T-helper 22 cell (primary cell): ENCODE measurements around the gene SELENOF.

Source experiments
- DNase-seq: peaks from one replicate; pipeline ENCODE4 v3.0.0-alpha.2; 2020; ENCODE audit warnings: low read depth

Gene SELENOF

GRCh38 chr1:86913896-86914600, at the start of gene SELENOF:
Gene SELENOF, minus strand, starts transcription at chr1:86914126. Its CDS starts 15 bp downstream, at chr1:86914111.
- DNase-seq = peak; percentile 98

- no peak for DNase-seq
These were observed 46.6 kb upstream of the SELENOF start for GRCh38 chr1:86960548-86960947.

- DNase-seq = no peak
These were observed 43.3 kb upstream of the SELENOF start for GRCh38 chr1:86957221-86957620.

- DNase-seq = no peak
These were observed 42.3 kb upstream of the SELENOF start for GRCh38 chr1:86956221-86956620.

DNA sequence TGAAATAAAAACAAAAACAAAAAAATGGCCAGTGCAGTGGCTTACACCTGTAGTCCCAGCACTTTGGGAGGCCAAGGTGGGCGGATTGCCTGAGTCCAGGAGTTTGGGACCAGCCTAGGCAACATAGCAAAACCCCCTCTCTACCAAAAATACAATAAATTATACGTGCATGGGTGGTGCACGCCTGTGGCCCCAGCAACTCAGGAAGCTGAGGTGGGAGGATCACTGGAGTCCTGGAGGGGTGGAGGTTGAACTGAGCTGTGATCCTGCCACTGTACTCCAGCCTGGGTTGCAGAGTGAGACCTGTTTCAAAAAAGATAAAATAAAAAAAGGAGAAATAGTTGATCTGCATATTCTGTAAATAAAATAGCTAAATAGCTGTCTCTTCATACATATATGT, 41.8 kb upstream of the SELENOF start:
- no peak for DNase-seq

GRCh38 chr1:86953167-86953566, 39.2 kb upstream of the SELENOF start:
- DNase-seq = no peak

DNA sequence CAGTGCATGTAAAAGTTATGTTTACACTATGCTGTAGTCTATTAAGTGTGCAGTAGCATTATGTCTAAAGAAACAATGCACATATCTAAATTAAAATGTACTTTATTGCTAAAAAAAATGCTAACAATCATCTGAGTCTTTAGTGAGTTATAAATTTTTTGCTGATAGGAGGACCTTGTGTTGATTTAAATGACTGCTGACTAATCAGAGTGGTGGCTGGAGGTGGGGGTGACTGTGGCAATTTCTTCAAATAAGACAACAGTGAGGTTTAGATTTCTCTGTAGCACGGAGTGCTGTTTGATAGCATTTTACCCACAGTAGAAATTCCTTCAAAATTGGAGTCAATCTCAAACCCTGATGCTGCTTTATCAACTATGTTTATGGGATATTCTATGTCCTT, 37.5 kb upstream of the SELENOF start:
- no peak for DNase-seq

- DNase-seq = no peak
These were observed 36.9 kb upstream of the SELENOF start for GRCh38 chr1:86950712-86951419.

GRCh38 chr1:86948212-86948611, 34.3 kb upstream of the SELENOF start:
- no peak for DNase-seq

DNA sequence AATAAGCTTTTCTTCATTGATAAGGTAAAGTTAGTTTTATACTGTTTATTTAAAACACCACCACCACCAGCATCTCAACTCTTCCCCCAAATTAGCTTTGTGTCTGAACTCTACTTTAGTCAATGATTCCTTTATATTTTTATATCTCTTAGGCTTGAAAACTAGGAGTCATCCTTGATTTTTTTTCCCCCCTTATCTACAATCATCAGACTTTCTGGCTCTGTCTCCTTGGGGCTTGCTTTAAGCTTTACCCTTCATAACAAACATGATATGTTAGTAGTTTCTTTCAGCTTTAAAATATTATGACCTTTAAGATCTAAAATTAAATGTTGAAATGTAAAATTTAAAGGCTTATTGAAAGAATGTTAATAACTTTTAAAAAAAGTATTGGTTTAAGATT, 28.8 kb upstream of the SELENOF start:
- DNase-seq = no peak

GRCh38 chr1:86942042-86942441, 28.1 kb upstream of the SELENOF start:
- DNase-seq = no peak

DNA sequence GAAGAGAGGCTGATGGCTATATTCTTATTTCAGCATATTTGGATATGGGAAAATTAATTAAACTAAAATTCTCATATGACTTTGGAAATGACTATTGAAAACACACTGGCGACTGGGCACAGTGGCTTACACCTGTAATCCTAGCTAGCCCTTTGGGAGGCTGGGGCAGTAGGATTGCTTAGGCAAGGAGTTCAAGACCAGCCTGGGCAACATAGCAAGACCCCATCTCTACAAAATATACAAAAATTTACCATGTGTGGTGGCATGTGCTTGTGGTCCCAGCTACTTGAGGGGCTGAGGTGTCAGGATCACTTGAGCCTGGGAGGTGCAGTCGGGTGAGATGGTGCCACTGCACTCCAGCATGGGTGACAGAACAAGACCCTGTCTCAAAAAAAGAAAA, 26.7 kb upstream of the SELENOF start:
- DNase-seq = no peak

DNA sequence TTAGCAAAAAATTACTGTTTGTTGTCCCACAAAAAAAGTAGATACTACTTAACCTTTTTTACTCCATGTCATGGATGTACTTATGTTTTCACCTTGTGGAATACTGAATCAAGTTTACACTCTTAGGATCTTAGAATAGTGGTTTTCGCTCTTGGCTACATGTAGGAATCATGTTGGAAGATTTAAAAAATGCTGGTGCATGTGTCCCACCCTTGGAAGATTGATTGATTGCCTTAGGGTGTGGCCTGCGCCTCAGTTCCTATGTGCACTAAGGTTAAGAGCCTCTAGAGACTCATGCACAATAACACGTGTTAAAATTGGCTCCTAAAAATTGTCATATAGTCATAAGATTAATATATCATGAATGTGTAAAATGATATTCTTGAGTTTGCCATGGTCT, 25.5 kb upstream of the SELENOF start:
- DNase-seq = no peak

- DNase-seq = no peak
These were observed 24.9 kb upstream of the SELENOF start for GRCh38 chr1:86938855-86939254.

GRCh38 chr1:86938450-86938849, 24.5 kb upstream of the SELENOF start:
- no peak for DNase-seq

DNA sequence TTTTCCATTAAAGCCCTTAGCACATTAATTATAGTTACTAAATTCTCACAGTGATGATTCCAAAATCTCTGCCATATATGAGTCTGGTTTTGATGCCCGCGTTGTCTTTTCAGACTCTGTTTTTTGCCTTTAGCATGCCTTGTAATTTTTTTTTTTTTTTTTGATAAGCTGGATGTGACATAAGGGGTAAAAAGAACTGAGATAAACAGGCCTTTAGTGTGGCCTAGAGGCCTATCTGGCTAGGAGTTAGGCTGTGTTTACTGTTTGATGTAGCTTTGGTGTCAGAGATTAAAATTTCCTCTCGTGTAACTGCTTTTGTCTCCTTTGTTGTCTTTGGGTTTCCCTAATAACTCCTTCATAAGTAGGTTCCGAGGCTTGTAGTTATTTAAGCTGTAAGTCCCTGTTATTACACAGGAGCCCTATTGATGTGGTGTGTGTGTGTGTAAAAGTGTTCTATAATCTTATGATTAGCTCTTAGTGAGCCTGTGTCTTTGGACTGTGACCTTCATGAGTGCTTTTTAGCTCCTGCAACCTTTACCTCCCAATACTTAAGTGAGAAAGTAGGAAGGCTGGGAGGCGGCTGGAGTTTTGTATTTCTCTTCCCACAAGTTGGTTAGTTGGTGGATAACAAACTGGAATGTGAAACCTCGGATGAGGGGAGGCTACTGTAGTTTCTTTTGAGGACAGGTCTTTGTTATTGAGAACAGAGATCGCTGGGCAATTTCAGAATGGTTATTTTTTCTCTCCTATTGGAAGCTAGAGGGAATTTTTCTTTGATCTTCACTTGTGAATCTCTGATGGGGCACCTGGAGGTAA, 19.8 kb upstream of the SELENOF start:
- DNase-seq = no peak

GRCh38 chr1:86933051-86933450, 19.1 kb upstream of the SELENOF start:
- no peak for DNase-seq

DNA sequence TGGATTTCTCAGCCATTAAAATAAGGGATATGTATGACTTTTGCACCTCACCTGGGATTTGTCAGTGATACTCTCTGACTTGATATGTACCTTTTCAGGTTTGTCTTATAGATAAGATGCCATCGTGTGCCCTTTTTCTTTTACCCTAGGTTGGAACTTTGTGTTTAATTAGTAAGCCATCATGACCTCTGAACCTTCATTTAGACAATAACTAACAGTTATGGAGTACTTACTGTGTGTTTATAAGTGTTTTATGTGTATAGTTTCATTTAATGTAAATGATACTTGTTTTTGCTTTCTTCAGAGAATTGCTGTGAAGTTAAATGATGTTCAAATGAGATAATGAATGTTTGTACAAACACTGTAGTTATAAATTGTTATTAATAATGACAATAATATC, 14.9 kb upstream of the SELENOF start:
- DNase-seq = no peak

GRCh38 chr1:86926883-86927282, 13.0 kb upstream of the SELENOF start:
- DNase-seq = no peak

DNA sequence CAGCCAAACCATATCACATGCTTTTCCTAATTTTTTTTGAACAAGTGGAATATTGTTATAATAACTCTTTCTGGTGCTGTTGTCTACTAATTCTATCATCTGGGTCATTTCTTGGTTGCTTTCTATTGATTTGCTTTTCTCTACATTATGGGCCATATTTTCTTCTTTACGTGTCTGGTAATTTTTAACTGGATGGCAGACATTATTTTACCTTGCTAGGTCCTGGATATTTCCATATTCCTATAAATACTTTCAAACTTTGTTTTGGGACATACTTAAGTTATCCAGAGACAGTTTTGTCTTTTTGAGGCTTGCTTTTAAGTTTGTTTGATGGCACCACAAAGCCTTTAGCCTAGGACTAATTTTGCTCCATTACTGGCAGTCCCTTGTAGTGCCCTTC, 11.8 kb upstream of the SELENOF start:
- no peak for DNase-seq

DNA sequence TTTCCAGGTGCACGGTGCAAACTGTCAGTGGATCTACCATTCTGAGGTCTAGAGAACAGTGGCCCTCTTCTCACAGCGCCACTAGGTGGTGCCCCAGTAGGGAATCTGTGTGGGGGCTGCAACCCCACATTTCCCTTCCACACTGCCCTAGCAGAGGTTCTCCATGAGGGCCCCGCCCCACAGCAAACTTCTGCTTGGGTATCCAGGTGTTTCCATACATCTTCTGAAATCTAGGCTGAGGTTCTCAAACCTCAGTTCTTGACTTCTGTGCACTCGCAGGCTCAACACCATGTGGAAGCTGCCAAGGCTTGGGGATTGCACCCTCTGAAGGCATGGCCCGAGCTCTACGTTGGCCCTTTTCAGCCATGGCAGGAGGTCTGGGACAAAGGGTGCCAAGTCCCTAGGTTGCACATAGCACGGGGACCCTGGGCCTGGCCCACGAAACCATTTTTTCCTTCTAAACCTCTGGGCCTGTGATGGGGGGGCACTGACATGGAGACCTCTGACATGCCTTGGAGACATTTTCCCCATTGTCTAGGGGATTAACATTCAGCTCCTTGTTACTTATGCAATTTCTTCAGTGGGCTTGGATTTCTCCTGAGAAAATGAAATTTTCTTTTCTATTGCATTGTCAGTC, 10.5 kb upstream of the SELENOF start:
- no peak for DNase-seq

GRCh38 chr1:86922445-86922844, 8.5 kb upstream of the SELENOF start:
- DNase-seq = no peak
